Activated naive CD8-positive, alpha-beta T cell treated with anti-CD3 and anti-CD28 coated beads, Interleukin-2, amount 50 U/mL, for 16 hours (primary cell): Measurements from ENCODE around the gene MASP1.
"Not testable (repeated sequence)": the region's sequence is repeated elsewhere in the genome, so short reads cannot be mapped to it uniquely, and the experiment has no call there.

Experiments used
- DNase-seq: peaks from one replicate; pipeline ENCODE4 v3.0.0-alpha.2; 2020; ENCODE audit warnings: low read depth, low spot score

Gene MASP1

DNA sequence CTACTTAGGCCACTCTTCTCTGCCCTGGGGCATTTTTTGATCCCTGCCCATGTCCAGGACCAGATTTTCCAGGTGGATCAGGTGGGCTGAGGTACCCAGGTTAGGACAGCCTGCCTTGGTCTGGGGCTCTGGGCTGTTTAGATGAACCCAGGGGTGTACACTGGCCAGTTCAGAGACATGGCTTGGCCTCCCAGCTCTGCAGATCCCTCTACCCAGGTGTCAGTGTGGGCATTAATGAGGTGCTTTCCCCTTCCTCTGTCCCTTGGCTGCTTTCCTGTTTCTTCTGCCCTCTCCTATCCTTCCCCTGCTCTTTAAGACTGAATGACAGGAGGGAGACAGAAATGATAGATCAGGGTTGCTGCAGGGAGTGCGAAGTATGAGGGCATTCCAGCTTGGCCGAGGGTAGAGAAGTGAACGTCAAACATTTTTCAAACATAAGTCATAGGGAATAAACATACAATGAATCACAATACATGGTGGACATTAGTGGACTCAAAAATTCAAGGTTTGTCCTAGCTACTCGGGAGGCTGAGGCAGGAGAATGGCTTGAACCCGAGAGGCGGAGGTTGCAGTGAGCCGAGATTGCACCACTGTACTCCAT is 63.8 kb downstream of the MASP1 start:
- no peak for DNase-seq

DNA sequence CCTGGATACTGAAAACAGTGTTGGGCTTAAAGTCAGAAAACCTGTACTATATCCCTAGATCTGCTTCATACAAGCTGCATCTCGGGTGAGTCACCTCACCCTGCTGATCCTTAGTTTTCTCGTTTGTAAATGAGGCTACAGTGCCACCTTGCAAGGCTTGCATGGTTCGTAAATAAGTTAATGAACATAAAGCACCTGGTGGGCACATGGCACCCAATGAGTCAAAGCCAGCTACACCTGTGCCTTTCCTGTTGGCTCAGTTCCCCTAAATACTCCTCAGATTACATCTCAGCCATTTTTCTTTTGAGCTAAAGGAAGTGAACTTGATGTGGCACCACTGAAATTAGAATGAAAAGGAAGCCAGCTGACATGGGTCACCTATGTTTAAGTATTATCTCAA is 67.7 kb downstream of the MASP1 start:
- no peak for DNase-seq

DNA sequence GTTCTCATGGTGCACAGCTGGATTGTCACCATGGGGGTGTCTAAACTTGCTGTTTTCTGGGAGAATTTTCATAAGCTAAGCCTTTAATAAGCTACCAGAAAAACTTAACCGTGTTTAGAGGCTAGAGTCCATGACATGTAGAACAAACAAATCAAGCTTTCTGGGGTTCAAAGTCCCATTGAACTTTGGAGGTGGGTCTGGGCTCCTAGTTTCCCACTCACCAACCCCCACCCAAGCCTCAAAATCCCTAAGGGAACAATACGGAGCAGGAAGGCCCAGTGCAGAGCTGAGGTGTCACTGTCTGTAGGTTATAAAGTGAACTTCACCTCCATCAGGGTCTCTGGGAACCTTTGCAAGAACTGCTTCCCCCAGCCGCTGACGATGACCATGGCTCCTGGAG is 68.7 kb downstream of the MASP1 start:
- no peak for DNase-seq

DNA sequence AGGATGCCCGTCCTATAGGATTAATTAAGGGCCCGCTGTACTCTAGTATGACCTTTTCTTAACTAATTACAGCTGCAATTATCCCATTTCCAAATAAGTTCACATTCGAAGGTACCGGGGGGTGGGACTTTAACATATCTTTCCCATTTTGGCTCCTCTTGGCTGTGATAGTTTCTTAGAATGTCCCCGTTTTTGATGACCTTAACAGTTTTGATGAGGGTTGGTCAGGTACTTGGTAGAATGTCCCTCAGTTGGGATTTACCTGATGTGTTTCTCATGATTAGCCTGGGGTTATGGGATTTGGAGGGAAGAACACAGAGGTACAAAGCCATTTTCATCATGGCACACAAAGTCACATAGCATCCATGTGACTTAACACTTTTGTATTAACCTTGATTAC is 76.1 kb downstream of the MASP1 start:
- no peak for DNase-seq

DNA sequence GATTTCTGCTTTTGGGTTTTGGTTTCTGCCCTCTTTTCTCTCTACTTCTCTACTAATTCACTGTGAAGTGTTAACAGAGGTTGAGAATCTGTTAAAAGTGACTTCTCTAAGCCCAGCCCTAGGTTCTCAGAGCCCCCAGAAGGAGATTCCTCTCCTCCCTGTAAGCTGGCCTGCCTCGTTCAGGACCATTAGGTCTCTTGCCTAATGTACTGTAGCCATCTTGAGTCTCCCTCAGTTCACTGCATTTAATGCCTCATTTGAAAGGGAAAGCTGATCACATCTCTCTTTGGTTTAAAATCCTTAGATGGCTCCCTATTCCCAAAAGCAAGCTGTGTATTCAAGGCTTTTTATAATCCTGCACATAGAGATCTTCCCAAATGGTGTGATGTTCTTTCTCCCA is 77.9 kb downstream of the MASP1 start:
- DNase-seq: no peak

DNA sequence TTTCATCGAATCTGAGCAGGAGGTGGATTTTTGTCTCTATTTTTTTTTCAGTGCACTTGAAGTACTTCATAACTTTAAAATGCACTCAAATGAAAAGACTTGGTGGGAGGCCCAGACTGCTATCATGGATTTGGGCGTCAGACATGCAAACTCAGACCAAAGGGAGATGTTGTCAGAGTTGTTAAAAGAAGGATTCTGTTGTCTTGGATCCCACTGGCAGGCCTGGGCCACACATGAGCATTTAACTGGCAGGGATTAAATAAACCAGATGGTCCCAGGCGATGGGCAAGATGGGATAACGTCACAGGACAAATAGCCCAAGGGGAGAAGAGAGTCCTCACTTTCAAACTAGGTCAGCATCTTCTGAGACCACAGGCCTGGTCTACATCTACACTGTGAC is 78.8 kb downstream of the MASP1 start:
- DNase-seq: no peak

DNA sequence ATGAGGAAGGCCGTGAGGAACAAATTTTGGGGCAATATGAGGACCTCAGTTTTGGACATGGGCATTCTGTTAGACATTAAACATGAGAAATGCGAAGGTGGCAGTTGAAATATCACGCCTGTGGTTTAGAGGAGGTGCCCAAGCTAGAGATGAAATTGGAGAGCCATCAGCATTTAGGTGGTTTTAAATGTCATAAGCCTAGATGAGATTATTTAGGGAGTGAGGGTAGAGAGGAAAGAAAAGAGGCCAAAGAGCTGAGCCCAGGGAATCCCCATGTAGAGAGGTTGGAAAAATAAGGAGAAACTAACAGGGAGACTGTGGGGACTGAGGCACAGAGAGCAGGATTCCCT is 79.4 kb downstream of the MASP1 start:
- DNase-seq: no peak

DNA sequence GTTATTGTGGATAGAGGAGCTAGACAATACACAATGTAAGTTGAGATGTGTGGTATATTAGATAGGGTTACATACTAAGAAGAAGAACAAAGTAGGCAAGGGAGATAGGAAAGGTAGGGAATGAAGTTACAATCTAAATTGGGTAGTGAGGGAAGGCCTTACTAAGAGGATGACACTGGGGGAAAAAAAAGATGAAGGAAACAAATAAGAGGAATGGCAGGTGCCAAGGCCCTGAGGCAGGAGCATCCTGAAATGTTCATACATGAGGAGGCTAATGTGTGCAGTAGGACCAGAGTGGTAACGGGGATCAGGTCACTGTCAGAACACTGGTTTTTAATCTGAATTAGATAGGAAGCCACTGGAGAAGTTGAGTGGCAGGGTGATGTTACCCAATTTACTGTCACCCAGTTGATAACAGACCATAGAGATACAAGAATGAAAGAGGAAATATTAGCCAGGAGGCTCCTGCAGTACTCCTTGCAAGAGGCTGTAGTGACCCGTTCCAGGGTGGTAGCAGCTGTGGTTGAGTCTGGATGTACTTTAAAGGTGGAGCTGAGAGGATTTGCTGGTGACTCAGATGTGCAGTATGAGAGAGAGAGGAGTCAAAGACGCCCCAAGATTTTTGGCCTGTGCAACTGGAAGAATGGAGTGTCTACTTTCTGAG is 79.9 kb downstream of the MASP1 start:
- DNase-seq: no peak

DNA sequence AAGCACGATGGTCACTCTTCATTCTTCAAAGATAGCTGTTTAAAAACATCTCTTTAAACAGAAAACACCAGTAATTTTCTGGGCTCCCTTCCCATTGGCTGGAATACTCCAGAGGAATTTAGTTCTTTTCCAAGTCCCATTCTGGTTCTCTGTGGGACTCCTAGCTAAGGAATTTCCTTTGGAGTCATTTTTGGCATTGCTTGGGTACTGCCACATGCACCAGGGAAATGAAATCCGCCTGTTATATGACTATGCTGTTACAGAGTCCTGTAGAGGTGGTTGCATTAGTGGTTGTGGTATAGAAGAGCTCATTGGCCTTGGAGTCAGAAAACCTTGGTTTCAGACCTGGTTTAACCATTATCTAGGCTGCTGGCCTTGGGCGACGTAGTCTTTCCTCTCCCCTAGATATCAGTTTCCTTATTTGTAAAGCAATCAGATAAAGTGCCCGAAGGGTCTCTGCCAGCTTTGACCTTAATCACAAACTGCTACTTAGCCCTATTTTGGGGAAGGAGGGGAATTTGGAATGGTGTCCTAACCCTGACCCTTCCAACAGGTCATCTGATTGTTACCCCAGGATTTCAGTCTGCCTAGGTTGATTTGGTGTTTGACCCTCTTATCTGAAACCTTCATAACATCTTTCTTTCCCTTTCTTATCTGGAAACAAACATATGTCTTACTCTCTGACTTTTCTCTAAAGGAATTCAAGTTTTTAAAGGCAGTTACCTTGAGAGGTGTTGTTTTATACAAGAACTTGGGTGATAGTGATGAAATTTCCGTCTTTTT is 80.8 kb downstream of the MASP1 start:
- no peak for DNase-seq

DNA sequence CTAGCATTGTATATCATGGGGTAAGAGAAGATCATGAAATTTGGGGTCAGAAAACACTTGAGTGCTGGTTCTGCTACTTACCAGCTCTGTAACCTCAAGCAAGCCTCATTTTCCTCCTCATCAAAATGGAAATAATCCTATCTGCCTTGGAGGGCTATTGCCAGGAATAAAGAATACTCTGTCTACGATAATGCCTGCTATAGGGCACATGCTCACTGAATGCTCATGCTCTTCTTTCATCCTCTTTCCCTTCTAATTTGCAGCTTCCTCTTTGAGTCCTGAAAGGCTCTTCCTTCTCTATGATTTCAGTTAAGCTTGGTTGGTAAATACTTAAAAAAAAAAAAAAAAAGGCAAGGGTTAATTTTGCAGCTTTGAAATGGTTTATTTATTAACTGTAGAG is 81.4 kb downstream of the MASP1 start:
- no peak for DNase-seq

DNA sequence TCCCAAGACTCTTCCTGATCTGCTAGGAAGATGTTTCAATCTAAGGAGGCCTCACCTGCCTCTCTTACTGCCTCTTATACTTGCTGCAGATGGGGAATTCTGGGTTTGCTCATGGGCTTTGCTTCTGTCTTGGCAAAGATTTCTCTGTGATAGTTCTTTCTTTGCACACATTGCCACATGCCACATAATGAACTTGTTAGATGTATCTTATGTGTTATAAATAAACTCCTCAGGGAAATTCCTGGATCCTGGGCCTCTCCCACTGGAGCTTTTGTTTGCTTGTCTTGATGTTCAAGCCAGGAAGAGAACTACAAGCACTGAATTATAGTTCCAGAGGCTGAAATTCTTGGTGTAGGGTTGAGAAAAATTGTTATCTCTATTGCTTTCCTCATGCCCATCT is 82.0 kb downstream of the MASP1 start:
- no peak for DNase-seq

DNA sequence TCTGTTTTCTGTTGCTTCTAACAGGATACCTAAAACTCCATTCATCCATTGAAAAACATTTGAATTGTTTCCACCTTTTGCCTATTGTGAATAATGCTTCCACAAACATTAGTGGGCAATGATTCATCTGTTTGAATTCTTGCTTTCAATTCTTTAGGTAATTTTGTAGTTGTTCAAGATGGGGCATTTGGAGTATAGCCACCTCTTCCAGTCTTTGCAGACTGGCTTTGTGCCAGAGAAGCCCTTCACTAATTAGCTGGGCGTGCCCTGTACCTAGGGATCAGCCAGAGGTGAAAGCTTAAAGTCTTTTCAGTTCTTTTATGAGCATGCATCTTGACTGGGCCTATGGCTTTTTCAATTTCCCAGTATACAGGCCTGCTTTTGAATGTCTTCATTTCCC is 83.4 kb downstream of the MASP1 start:
- no peak for DNase-seq

DNA sequence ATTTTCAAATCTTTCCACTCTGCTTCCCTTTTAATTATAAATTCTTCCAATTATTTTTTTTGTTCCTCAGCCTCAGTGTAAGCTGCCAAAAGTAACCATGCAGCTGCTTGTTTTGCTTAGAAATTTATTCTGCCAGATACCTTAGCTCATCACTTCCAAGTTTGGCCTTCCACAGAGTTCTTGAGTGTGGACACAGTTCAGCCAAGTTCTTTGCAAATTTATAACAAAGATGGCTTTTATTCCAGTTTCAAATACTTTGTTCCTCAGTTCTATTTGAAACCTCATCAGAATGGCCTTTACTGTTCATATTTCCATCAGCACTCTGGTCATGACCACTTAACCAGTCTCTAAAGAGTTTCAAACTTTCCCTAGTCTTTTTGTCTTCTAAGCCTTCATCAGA is 83.9 kb downstream of the MASP1 start:
- no peak for DNase-seq

DNA sequence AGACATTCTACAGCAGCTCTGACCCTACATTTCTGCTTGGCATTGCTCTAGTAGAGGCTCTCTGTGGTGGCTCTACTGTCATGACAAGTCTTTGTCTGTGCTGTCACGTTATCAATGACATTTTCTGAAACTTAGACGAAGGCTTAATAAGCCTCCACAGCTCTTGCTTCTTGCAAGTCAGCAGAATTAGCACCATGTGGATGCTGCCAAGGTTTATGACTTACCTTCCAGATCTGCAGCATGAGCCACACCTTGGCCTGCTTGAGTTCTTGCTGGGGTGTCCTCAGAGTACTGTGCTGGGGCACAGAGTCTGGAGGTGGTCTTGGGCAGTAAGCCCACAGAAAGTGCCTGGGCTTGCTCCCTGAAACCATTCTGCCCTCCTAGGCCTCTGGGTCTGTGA is 84.5 kb downstream of the MASP1 start:
- no peak for DNase-seq

DNA sequence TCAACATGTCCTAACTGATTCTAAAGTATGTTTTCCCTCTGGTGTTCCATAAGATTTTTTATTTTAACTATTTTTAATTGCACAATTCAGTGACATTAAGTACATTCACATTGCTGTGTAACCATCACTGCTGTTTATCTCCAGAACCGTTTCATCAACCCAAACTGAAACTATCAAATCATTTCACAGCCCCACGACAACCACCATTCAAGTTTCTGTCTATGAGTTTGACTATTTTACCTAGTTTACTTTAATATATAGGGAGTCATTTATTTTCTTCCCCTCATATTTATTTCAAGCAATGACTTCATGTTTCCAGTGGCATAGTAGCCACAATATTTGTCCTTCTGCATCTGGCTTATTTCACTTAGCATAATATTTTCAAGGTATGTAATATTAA is 85.9 kb downstream of the MASP1 start:
- DNase-seq: no peak

DNA sequence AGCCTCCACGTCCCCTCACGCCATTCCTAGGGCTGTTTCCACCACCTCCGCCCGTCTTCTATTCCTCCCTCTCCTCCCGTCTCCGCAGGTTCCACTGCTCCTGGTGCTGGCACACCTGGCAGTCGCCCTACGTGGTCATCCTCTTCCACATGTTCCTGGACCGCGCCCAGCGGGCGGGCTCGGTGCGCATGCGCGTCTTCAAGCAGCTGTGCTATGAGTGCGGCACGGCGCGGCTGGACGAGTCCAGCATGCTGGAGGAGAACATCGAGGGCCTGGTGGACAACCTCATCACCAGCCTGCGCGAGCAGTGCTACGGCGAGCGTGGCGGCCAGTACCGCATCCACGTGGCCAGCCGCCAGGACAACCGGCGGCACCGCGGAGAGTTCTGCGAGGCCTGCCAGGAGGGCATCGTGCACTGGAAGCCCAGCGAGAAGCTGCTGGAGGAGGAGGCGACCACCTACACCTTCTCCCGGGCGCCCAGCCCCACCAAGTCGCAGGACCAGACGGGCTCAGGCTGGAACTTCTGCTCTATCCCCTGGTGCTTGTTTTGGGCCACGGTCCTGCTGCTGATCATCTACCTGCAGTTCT is 92.0 kb downstream of the MASP1 start:
- not testable (repeated sequence) for DNase-seq

DNA sequence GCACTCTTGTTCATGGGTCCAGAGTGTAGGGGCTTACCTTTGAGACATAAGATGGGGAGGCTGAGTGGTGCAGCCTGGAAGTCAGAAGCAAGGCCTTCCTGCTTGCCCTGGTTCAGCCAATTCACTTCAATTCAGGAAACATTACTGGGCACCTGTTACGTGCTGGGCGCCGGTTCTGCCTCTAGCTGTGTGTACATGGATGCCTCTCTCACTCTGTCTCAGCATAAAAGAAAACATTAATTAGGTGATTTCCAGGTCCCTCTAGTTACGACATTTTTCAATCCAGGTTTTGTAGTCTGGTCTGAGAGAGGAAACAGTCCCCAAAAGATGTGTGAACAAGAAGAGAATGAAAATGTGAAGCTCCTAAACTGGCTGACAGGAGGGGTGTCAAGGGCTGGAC is 93.0 kb downstream of the MASP1 start:
- DNase-seq: no peak

DNA sequence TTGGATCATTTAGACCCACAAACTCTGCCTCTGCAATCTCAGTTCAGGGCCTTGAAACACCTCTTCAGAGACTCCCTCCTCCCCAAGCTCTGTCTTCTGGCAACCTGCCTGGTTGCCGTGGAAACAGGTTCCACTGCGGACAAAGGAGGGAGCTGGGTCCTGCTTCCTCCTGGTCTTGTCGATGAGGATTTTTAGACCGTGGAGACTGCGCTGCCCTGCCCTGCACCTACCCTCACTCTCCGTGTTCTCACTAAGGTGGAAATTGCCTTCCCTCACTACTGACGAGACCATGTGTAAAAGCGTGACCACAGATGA is 94.2 kb downstream of the MASP1 start, which contains the start of gene RTP1:
Gene RTP1, plus strand, starts transcription at position 152 of the 315 bp plus-strand sequence. Its CDS starts 30 bp downstream, at position 182.
- no peak for DNase-seq

DNA sequence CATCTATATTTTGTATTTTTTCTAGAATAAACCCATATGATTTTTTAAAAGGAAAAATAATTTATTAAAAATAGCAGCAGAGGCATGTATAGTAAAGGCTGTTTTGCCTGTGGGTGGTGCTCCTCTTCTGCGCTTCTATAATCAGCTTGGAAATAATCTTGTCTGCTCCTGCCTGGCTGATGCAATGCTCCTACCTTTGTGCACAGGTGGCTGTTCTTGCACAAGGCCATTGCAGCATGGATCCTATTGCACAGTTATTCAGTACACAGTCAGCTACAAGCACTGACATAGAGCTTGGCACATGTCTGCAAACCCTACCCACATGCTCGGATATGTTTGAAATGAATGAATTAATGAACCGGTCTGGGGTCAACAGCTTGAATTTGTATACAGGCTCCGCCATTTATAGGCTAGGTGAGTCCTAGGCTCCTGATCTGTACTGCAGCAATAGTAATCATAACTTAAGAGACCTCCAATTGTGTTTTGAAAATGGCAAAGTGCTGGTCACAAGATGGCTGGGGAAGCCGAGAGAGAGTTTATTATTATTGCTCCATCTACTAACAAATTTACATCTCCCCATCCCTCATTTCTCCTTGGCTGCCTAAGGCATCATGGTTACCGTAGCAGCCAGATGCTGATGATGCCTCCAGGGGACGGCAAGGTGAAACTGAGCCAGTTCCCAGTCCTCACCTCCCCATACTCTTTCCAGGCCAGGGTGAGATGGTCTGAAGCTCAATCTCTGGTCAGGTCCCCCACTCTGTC is 94.8 kb downstream of the MASP1 start:
- DNase-seq: no peak

DNA sequence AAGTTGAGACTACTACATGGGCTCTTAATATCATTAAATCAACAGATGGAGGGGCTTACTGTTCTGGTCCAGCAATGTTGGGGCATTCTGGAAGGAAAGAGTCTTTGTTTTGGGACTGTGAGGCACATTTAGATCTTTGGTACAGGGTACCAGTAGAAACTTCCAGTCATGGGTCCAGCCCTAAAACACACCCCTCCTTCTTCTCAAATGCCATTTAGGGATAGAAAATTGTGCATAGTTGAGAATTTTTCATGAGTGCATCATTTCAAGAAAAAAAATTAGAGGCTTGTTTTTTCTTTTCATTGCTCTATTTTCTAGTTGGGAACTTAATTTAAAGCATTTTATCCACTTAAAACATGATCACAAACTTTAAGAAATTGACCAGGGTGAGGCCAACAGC is 98.4 kb downstream of the MASP1 start:
- DNase-seq: no peak

DNA sequence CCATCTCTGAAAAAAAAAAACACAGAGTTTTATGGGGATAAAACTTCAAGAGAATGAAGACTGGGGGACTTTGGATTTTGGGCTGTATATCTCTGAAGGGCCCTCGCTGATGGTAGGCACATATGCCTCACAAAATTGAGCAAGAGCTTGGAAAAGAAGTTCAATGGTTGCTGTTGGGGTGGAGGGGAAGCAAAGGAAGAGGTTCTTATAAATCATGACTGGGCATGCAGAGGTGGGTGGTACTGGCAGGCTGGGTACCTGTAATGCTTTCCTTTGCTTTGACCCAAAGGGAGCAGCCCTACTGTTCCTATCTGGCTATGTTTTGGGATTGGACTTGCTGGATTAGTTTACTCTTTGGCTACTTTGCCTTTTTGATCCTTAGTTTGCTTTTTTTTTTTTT is 100.3 kb downstream of the MASP1 start:
- no peak for DNase-seq

DNA sequence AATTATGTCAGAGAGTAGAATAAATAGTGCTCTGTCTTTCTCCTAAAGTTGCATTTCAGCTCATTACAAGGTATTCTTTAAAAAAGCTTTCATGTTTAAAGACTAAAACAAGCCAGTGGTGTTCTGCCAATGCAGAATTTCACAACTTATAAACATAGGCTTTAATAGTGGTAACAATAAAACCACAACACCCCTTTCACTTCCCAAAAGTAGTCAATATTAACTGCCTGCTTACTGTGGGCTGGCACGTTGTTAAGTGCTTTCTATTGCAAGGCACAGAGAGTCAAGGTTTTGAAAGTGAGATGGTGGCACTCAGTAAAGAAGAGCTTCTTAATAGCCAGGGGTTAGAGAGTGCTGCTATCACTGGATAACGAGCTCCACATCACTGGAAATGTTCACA is 102.6 kb downstream of the MASP1 start:
- no peak for DNase-seq
